Measurements from ENCODE around the gene MYOF. TPM values are rescaled to one million over a fixed set of nuclear protein-coding genes. Genes with fewer than 3 reads are reported as not detected.

MYOF gene
- polyA plus RNA-seq, 4 donors, result 1.6 to 20.6 (median 9.4) TPM

GRCh38 chr10:93346694-93347093 lies 135.4 kb downstream of the MYOF start:
- peaks cover 0 to 26% (median 6%) of the 10 kb centered on the region in 3 donors for H3K36me3 ChIP-seq (ENCODE audit: control insufficient read depth in 3 of 3, insufficient read depth in 2 of 3, low read depth in 1 of 3, low read length in 3 of 3)
- no peak overlapping the region for H3K27ac ChIP-seq (ENCODE audit: low read depth in 1 of 3, low read length in 2 of 3)
- no peak overlapping the region for H3K4me3 ChIP-seq (ENCODE audit: low read depth in 1 of 3, low read length in 3 of 3)
- WGBS, 3 donors, result 37 to 45% (median 39%) methylated on average over 4 of the region's 4 CpGs
- no peaks in the 10 kb centered on the region for H3K27me3 ChIP-seq (ENCODE audit: control insufficient read depth in 3 of 3, insufficient read depth in 3 of 3, low read length in 3 of 3)
- H3K4me1 ChIP-seq (ENCODE audit: control insufficient read depth in 3 of 3, insufficient read depth in 2 of 3, low read depth in 1 of 3, low read length in 2 of 3), result no peaks in the 10 kb centered on the region
- FAIRE-seq (no peak), DNase-seq (no peak)
- no peaks in the 10 kb centered on the region for H3K9me3 ChIP-seq (ENCODE audit: control insufficient read depth in 2 of 2, insufficient read depth in 1 of 2, low read depth in 1 of 2, low read length in 1 of 2)

GRCh38 chr10:93346108-93346507 lies 136.0 kb downstream of the MYOF start:
- FAIRE-seq, result no peak
- WGBS, 3 donors, result 63 to 66% (median 65%) methylated on average over 3 of the region's 3 CpGs

GRCh38 chr10:93344691-93345090 lies 137.4 kb downstream of the MYOF start:
- FAIRE-seq, result no peak
- H3K36me3 ChIP-seq (ENCODE audit: control insufficient read depth in 3 of 3, insufficient read depth in 2 of 3, low read depth in 1 of 3, low read length in 3 of 3), result peaks cover 0 to 18% (median 2%) of the 10 kb centered on the region in 3 donors

More at GRCh38 chr10:93346108-93346507, 136.0 kb downstream of the MYOF start:
- H3K36me3 ChIP-seq (ENCODE audit: control insufficient read depth in 3 of 3, insufficient read depth in 2 of 3, low read depth in 1 of 3, low read length in 3 of 3), result peaks cover 0 to 26% (median 6%) of the 10 kb centered on the region in 3 donors
- no peaks in the 10 kb centered on the region for H3K27me3 ChIP-seq (ENCODE audit: control insufficient read depth in 3 of 3, insufficient read depth in 3 of 3, low read length in 3 of 3)
- H3K4me1 ChIP-seq (ENCODE audit: control insufficient read depth in 3 of 3, insufficient read depth in 2 of 3, low read depth in 1 of 3, low read length in 2 of 3), result no peaks in the 10 kb centered on the region
- H3K27ac ChIP-seq (ENCODE audit: low read depth in 1 of 3, low read length in 2 of 3), result no peak overlapping the region
- H3K4me3 ChIP-seq (ENCODE audit: low read depth in 1 of 3, low read length in 3 of 3), result no peak overlapping the region
- no peak for DNase-seq
- H3K9me3 ChIP-seq (ENCODE audit: control insufficient read depth in 2 of 2, insufficient read depth in 1 of 2, low read depth in 1 of 2, low read length in 1 of 2), result no peaks in the 10 kb centered on the region

GRCh38 chr10:93342921-93343320 lies 139.2 kb downstream of the MYOF start:
- 59 to 80% (median 64%) methylated on average over 3 of the region's 3 CpGs for WGBS, 3 donors
- no peaks in the 10 kb centered on the region for H3K4me1 ChIP-seq (ENCODE audit: control insufficient read depth in 3 of 3, insufficient read depth in 2 of 3, low read depth in 1 of 3, low read length in 2 of 3)
- H3K36me3 ChIP-seq (ENCODE audit: control insufficient read depth in 3 of 3, insufficient read depth in 2 of 3, low read depth in 1 of 3, low read length in 3 of 3), result peaks cover 0 to 8% (median under 1%) of the 10 kb centered on the region in 3 donors
- H3K4me3 ChIP-seq (ENCODE audit: low read depth in 1 of 3, low read length in 3 of 3), result no peak overlapping the region
- H3K27me3 ChIP-seq (ENCODE audit: control insufficient read depth in 3 of 3, insufficient read depth in 3 of 3, low read length in 3 of 3), result no peaks in the 10 kb centered on the region
- DNase-seq (no peak), FAIRE-seq (no peak)
- H3K27ac ChIP-seq (ENCODE audit: low read depth in 1 of 3, low read length in 2 of 3), result no peak overlapping the region
- no peaks in the 10 kb centered on the region for H3K9me3 ChIP-seq (ENCODE audit: control insufficient read depth in 2 of 2, insufficient read depth in 1 of 2, low read depth in 1 of 2, low read length in 1 of 2)

More at GRCh38 chr10:93344691-93345090, 137.4 kb downstream of the MYOF start:
- no peaks in the 10 kb centered on the region for H3K27me3 ChIP-seq (ENCODE audit: control insufficient read depth in 3 of 3, insufficient read depth in 3 of 3, low read length in 3 of 3)
- 81 to 86% (median 84%) methylated on average over 3 of the region's 3 CpGs for WGBS, 3 donors
- H3K4me1 ChIP-seq (ENCODE audit: control insufficient read depth in 3 of 3, insufficient read depth in 2 of 3, low read depth in 1 of 3, low read length in 2 of 3), result no peaks in the 10 kb centered on the region
- no peak overlapping the region for H3K27ac ChIP-seq (ENCODE audit: low read depth in 1 of 3, low read length in 2 of 3)
- no peak overlapping the region for H3K4me3 ChIP-seq (ENCODE audit: low read depth in 1 of 3, low read length in 3 of 3)
- no peaks in the 10 kb centered on the region for H3K9me3 ChIP-seq (ENCODE audit: control insufficient read depth in 2 of 2, insufficient read depth in 1 of 2, low read depth in 1 of 2, low read length in 1 of 2)
- no peak for DNase-seq

- peaks cover 0 to 5% (median 2%) of the 10 kb centered on the region in 3 donors for H3K36me3 ChIP-seq (ENCODE audit: control insufficient read depth in 3 of 3, insufficient read depth in 2 of 3, low read depth in 1 of 3, low read length in 3 of 3)
- H3K9me3 ChIP-seq (ENCODE audit: control insufficient read depth in 2 of 2, insufficient read depth in 1 of 2, low read depth in 1 of 2, low read length in 1 of 2), result no peaks in the 10 kb centered on the region
- FAIRE-seq (no peak), DNase-seq (peak in 1 of 2 donors; percentile 21)
- peaks cover 0 to 3% (median 0%) of the 10 kb centered on the region in 3 donors for H3K4me1 ChIP-seq (ENCODE audit: control insufficient read depth in 3 of 3, insufficient read depth in 2 of 3, low read depth in 1 of 3, low read length in 2 of 3)
- no peaks in the 10 kb centered on the region for H3K27me3 ChIP-seq (ENCODE audit: control insufficient read depth in 3 of 3, insufficient read depth in 3 of 3, low read length in 3 of 3)
- no peak overlapping the region for H3K27ac ChIP-seq (ENCODE audit: low read depth in 1 of 3, low read length in 2 of 3)
- WGBS, 3 donors, result 79 to 83% (median 82%) methylated on average over 4 of the region's 4 CpGs
- no peak overlapping the region for H3K4me3 ChIP-seq (ENCODE audit: low read depth in 1 of 3, low read length in 3 of 3)
Observed at GRCh38 chr10:93342366-93342765, 139.8 kb downstream of the MYOF start.

GRCh38 chr10:93337309-93337721 lies 144.8 kb downstream of the MYOF start:
- H3K27me3 ChIP-seq (ENCODE audit: control insufficient read depth in 3 of 3, insufficient read depth in 3 of 3, low read length in 3 of 3), result no peaks in the 10 kb centered on the region
- H3K27ac ChIP-seq (ENCODE audit: low read depth in 1 of 3, low read length in 2 of 3), result no peak overlapping the region
- peak; percentile 16 to 62 for DNase-seq
- FAIRE-seq, result no peak
- WGBS, 3 donors, result 50 to 71% (median 60%) methylated on average over 7 of the region's 7 CpGs
- peaks cover 0 to 4% (median 0%) of the 10 kb centered on the region in 3 donors for H3K4me1 ChIP-seq (ENCODE audit: control insufficient read depth in 3 of 3, insufficient read depth in 2 of 3, low read depth in 1 of 3, low read length in 2 of 3)
- no peak overlapping the region for H3K4me3 ChIP-seq (ENCODE audit: low read depth in 1 of 3, low read length in 3 of 3)
- peaks cover 0 to 15% (median 5%) of the 10 kb centered on the region in 3 donors for H3K36me3 ChIP-seq (ENCODE audit: control insufficient read depth in 3 of 3, insufficient read depth in 2 of 3, low read depth in 1 of 3, low read length in 3 of 3)
- H3K9me3 ChIP-seq (ENCODE audit: control insufficient read depth in 2 of 2, insufficient read depth in 1 of 2, low read depth in 1 of 2, low read length in 1 of 2), result no peaks in the 10 kb centered on the region

GRCh38 chr10:93336678-93337077 lies 145.5 kb downstream of the MYOF start:
- H3K4me1 ChIP-seq (ENCODE audit: control insufficient read depth in 3 of 3, insufficient read depth in 2 of 3, low read depth in 1 of 3, low read length in 2 of 3), result peaks cover 0 to 4% (median 0%) of the 10 kb centered on the region in 3 donors
- WGBS, 3 donors, result 95 to 100% (median 97%) methylated on average over 1 of the region's 1 CpG
- no peak for FAIRE-seq
- no peak overlapping the region for H3K4me3 ChIP-seq (ENCODE audit: low read depth in 1 of 3, low read length in 3 of 3)
- H3K27me3 ChIP-seq (ENCODE audit: control insufficient read depth in 3 of 3, insufficient read depth in 3 of 3, low read length in 3 of 3), result no peaks in the 10 kb centered on the region
- no peak overlapping the region for H3K27ac ChIP-seq (ENCODE audit: low read depth in 1 of 3, low read length in 2 of 3)
- no peaks in the 10 kb centered on the region for H3K9me3 ChIP-seq (ENCODE audit: control insufficient read depth in 2 of 2, insufficient read depth in 1 of 2, low read depth in 1 of 2, low read length in 1 of 2)
- DNase-seq, result no peak
- peaks cover 0 to 18% (median 5%) of the 10 kb centered on the region in 3 donors for H3K36me3 ChIP-seq (ENCODE audit: control insufficient read depth in 3 of 3, insufficient read depth in 2 of 3, low read depth in 1 of 3, low read length in 3 of 3)

GRCh38 chr10:93336110-93336509 lies 146.0 kb downstream of the MYOF start:
- no peak for FAIRE-seq
- Histone ChIP-seq H3K36me3 (ENCODE audit: control insufficient read depth in 3 of 3, insufficient read depth in 2 of 3, low read depth in 1 of 3, low read length in 3 of 3) (peaks cover 0 to 23% (median 7%) of the 10 kb centered on the region in 3 donors), H3K9me3 (ENCODE audit: control insufficient read depth in 2 of 2, insufficient read depth in 1 of 2, low read depth in 1 of 2, low read length in 1 of 2) (no peaks in the 10 kb centered on the region), H3K4me3 (ENCODE audit: low read depth in 1 of 3, low read length in 3 of 3) (no peak overlapping the region), H3K4me1 (ENCODE audit: control insufficient read depth in 3 of 3, insufficient read depth in 2 of 3, low read depth in 1 of 3, low read length in 2 of 3) (peaks cover 0 to 4% (median 0%) of the 10 kb centered on the region in 3 donors), H3K27ac (ENCODE audit: low read depth in 1 of 3, low read length in 2 of 3) (no peak overlapping the region), H3K27me3 (ENCODE audit: control insufficient read depth in 3 of 3, insufficient read depth in 3 of 3, low read length in 3 of 3) (no peaks in the 10 kb centered on the region)
- 88 to 91% (median 89%) methylated on average over 6 of the region's 6 CpGs for WGBS, 3 donors
- no peak for DNase-seq

- FAIRE-seq, result no peak
- Histone ChIP-seq H3K4me1 (ENCODE audit: control insufficient read depth in 3 of 3, insufficient read depth in 2 of 3, low read depth in 1 of 3, low read length in 2 of 3) (peaks cover 0 to 4% (median 0%) of the 10 kb centered on the region in 3 donors), H3K27me3 (ENCODE audit: control insufficient read depth in 3 of 3, insufficient read depth in 3 of 3, low read length in 3 of 3) (no peaks in the 10 kb centered on the region), H3K9me3 (ENCODE audit: control insufficient read depth in 2 of 2, insufficient read depth in 1 of 2, low read depth in 1 of 2, low read length in 1 of 2) (no peaks in the 10 kb centered on the region), H3K4me3 (ENCODE audit: low read depth in 1 of 3, low read length in 3 of 3) (no peak overlapping the region), H3K27ac (ENCODE audit: low read depth in 1 of 3, low read length in 2 of 3) (no peak overlapping the region), H3K36me3 (ENCODE audit: control insufficient read depth in 3 of 3, insufficient read depth in 2 of 3, low read depth in 1 of 3, low read length in 3 of 3) (peaks cover 0 to 28% (median 7%) of the 10 kb centered on the region in 3 donors)
- no peak for DNase-seq
- 68 to 87% (median 83%) methylated on average over 9 of the region's 9 CpGs for WGBS, 3 donors
Observed at GRCh38 chr10:93334901-93335327, 147.2 kb downstream of the MYOF start.

All from small intestine (tissue), 7 donors.